GM23338 (cell line): Measurements from ENCODE around the gene ME1. TPM values are rescaled to one million over a fixed set of nuclear protein-coding genes. Genes with fewer than 3 reads are reported as not detected.
A peak's percentile ranks its signal among the peaks of the same experiment; 100 is the strongest.

Experiments
- ATAC-seq: fragments of 200-7000 bp; cut with Tn5 transposase; 3 replicates; pipeline ENCODE4 v1.9.1; 2020
- DNase-seq: peaks from one replicate; pipeline ENCODE4 v3.0.0-alpha.2; 2015; ENCODE audit warnings: low spot score
- H2AFZ ChIP-seq: fragments of 200-600 bp; sonication (generic); 2 replicates; pipeline ENCODE4 v1.8.0; 2016; ENCODE audit warnings: antibody characterized with exemption, mild to moderate bottlenecking, moderate library complexity
- H3F3A ChIP-seq: fragments of 200-600 bp; sonication (generic); replicated peaks from 2 replicates; pipeline ENCODE4 v1.8.0; 2017; ENCODE audit warnings: antibody characterized with exemption, mixed run types, low read depth
- H3K27ac ChIP-seq: fragments of 200-600 bp; sonication (generic); 2 replicates; pipeline ENCODE4 v1.6.1; 2016; ENCODE audit warnings: low read depth
- H3K27me3 ChIP-seq: fragments of 200-600 bp; sonication (generic); 2 replicates; pipeline ENCODE4 v1.8.0; 2016; ENCODE audit warnings: mild to moderate bottlenecking, mixed run types, moderate library complexity; ENCODE audit not compliant: insufficient read depth
- H3K36me3 ChIP-seq: fragments of 200-600 bp; sonication (generic); 2 replicates; pipeline ENCODE4 v1.8.0; 2016; ENCODE audit warnings: mild to moderate bottlenecking; ENCODE audit not compliant: insufficient read depth
- H3K4me1 ChIP-seq: fragments of 200-600 bp; sonication (generic); 2 replicates; pipeline ENCODE4 v1.8.0; 2016; ENCODE audit warnings: mild to moderate bottlenecking, moderate library complexity; ENCODE audit not compliant: insufficient read depth
- H3K4me2 ChIP-seq: fragments of 200-600 bp; sonication (generic); 2 replicates; pipeline ENCODE4 v1.7.1; 2017; ENCODE audit warnings: mixed run types
- H3K4me3 ChIP-seq: fragments of 200-600 bp; sonication (generic); 2 replicates; pipeline ENCODE4 v1.6.1; 2016; ENCODE audit warnings: mixed run types
- H3K79me2 ChIP-seq: fragments of 200-600 bp; sonication (generic); replicated peaks from 2 replicates; pipeline ENCODE4 v1.8.0; 2017; ENCODE audit warnings: mild to moderate bottlenecking; ENCODE audit not compliant: insufficient read depth
- H3K9me2 ChIP-seq: fragments of 200-600 bp; sonication (generic); 2 replicates; pipeline ENCODE4 v1.8.0; 2017; ENCODE audit not compliant: insufficient read depth
- H4K20me1 ChIP-seq: fragments of 200-600 bp; sonication (generic); replicated peaks from 2 replicates; pipeline ENCODE4 v1.8.0; 2017; ENCODE audit warnings: mild to moderate bottlenecking; ENCODE audit not compliant: insufficient read depth
- H3K27ac Mint-ChIP-seq: 2 replicates; pipeline ENCODE4 v1.8.0; 2020; ENCODE audit warnings: inconsistent platforms, mild to moderate bottlenecking, moderate library complexity, mixed read lengths
- H3K27me3 Mint-ChIP-seq: 3 replicates; pipeline ENCODE4 v1.8.0; 2022; ENCODE audit warnings: low read depth, mild to moderate bottlenecking, moderate library complexity, mixed read lengths, inconsistent platforms; ENCODE audit not compliant: insufficient read depth, poor library complexity
- H3K36me3 Mint-ChIP-seq: 3 replicates; pipeline ENCODE4 v1.8.0; 2021; ENCODE audit warnings: low read depth, mild to moderate bottlenecking, inconsistent platforms, moderate library complexity, mixed read lengths
- H3K4me1 Mint-ChIP-seq: 3 replicates; pipeline ENCODE4 v1.8.0; 2020; ENCODE audit warnings: mild to moderate bottlenecking, inconsistent platforms, mixed read lengths
- H3K4me3 Mint-ChIP-seq: 3 replicates; pipeline ENCODE4 v1.8.0; 2021; ENCODE audit warnings: moderate library complexity, mild to moderate bottlenecking, inconsistent platforms, mixed read lengths
- H3K9me3 Mint-ChIP-seq: 3 replicates; pipeline ENCODE4 v1.8.0; 2020; ENCODE audit warnings: moderate library complexity, mild to moderate bottlenecking, inconsistent platforms, mixed read lengths
- CREB1 ChIP-seq: fragments of 250-450 bp; sonication (Bioruptor Pico); IDR thresholded peaks from 2 replicates; pipeline ENCODE4 v1.5.0; 2020; ENCODE audit warnings: low read depth, mild to moderate bottlenecking, moderate library complexity
- EZH2 ChIP-seq: fragments of 200-600 bp; sonication (generic); IDR thresholded peaks from one replicate; pipeline ENCODE4 v1.8.0; 2017; ENCODE audit warnings: antibody characterized with exemption, mild to moderate bottlenecking, low read depth; ENCODE audit not compliant: unreplicated experiment
- EZH2phosphoT487 ChIP-seq: fragments of 200-600 bp; sonication (generic); IDR thresholded peaks from one replicate; pipeline ENCODE4 v1.8.1; 2018; ENCODE audit warnings: antibody characterized with exemption; ENCODE audit not compliant: unreplicated experiment
- JUNB ChIP-seq: IDR thresholded peaks from one replicate; pipeline ENCODE4 v1.6.1; 2016; ENCODE audit warnings: antibody characterized with exemption; ENCODE audit not compliant: unreplicated experiment
- NANOG ChIP-seq: IDR thresholded peaks from 2 replicates; pipeline ENCODE4 v1.6.1; 2016; ENCODE audit warnings: antibody characterized with exemption, borderline replicate concordance
- POLR2AphosphoS5 ChIP-seq: IDR thresholded peaks from 2 replicates; pipeline ENCODE4 v1.6.1; 2016; ENCODE audit warnings: antibody characterized with exemption, low read depth
- STAT1 ChIP-seq: IDR thresholded peaks from one replicate; pipeline ENCODE4 v1.6.1; 2016; ENCODE audit warnings: antibody characterized with exemption; ENCODE audit not compliant: unreplicated experiment
- ZNF114 ChIP-seq: fragments of 250-450 bp; sonication (Bioruptor Pico); IDR thresholded peaks from 2 replicates; pipeline ENCODE4 v1.5.0; 2020; ENCODE audit warnings: mild to moderate bottlenecking, moderate library complexity
- ZNF331 ChIP-seq: fragments of 250-450 bp; sonication (Bioruptor Pico); IDR thresholded peaks from 2 replicates; pipeline ENCODE4 v1.5.0; 2020; ENCODE audit warnings: low read depth, mild to moderate bottlenecking, moderate library complexity
- polyA plus RNA-seq: library from polyadenylated mRNA; unstranded; fragments of >200 nt; fragmentation: Nextera tagmentation; extraction: Ambion mirVana; gene quantifications from 2 replicates; pipeline ENCODE4 v1.2.1, GENCODE V29; 2016
- total RNA-seq: library from RNA; depleted of rRNA; stranded (reverse); fragments of >200 nt; shearing (Covaris generic); gene quantifications from 2 replicates; pipeline ENCODE4 v1.2.3, GENCODE V29; 2014
- TF ChIP-seq, protein P1 (sequence below): IDR thresholded peaks from 2 replicates; pipeline ENCODE4 v1.6.1; 2016; ENCODE audit warnings: antibody characterized with exemption
- TF ChIP-seq, protein P2 (sequence below): IDR thresholded peaks from one replicate; pipeline ENCODE4 v1.6.1; 2018; ENCODE audit warnings: antibody characterized with exemption; ENCODE audit not compliant: unreplicated experiment
- TF ChIP-seq, protein P3 (sequence below): fragments of 250-450 bp; sonication (Bioruptor Pico); IDR thresholded peaks from 2 replicates; pipeline ENCODE4 v1.5.0; 2020; ENCODE audit warnings: mild to moderate bottlenecking, moderate library complexity

Gene ME1
- total and polyA plus RNA-seq, 2 experiments from 2014 or later: 6.4 to 8.0 TPM

DNA sequence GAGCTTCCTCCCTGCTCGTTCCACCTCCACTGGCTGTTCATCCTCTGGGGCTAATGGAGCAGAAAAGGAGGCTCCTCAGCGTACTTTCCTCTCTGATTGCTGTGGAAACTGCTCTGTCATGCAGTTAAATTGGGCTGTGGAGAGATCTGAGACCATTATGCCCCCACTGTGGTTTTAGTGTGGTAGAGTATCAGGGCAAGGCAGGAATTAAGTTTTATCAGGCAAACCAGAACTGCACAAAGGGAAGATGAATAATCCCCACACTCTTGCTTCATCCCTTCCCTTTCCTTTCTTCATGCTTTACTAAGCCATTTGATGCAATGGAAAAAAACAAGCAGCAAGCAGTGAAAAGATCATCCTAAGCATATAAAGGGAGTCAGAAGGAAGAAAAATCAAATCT, 11.9 kb upstream of the ME1 start (continued):
- TF ChIP-seq, protein P1, sequence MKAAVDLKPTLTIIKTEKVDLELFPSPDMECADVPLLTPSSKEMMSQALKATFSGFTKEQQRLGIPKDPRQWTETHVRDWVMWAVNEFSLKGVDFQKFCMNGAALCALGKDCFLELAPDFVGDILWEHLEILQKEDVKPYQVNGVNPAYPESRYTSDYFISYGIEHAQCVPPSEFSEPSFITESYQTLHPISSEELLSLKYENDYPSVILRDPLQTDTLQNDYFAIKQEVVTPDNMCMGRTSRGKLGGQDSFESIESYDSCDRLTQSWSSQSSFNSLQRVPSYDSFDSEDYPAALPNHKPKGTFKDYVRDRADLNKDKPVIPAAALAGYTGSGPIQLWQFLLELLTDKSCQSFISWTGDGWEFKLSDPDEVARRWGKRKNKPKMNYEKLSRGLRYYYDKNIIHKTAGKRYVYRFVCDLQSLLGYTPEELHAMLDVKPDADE: no peak
- TF ChIP-seq EZH2phosphoT487: no peak
- no peak for TF ChIP-seq ZNF331 (CRISPR knock-in tag)
- TF ChIP-seq POLR2AphosphoS5: no peak
- TF ChIP-seq ZNF114 (CRISPR knock-in tag): no peak
- no peak for TF ChIP-seq STAT1
- no peak for TF ChIP-seq JUNB

DNA sequence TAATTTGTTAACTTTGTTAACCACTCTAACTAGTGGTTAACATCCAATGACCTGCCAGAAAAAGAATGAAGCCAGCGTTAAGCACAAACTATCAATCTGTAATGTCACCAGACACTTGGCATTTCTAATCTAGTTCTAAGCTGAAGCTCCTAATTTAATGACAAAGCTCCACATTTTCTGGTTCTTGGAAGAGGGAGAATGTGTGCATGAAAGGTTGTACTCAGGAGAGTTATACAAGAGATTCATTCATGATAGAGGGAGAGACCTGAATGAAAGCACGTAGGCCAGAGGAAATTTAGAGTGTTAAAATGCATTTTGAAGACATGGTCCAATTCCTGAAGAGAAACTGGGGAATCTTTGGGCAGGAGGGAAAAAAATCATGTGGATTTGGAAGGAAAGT, 8.3 kb upstream of the ME1 start:
- ATAC-seq: no peak
- TF ChIP-seq NANOG: no peak
- no peak for TF ChIP-seq EZH2phosphoT487
- TF ChIP-seq POLR2AphosphoS5: no peak
- TF ChIP-seq JUNB: no peak
- no peak for TF ChIP-seq CREB1 (CRISPR knock-in tag)
- TF ChIP-seq, protein P2, sequence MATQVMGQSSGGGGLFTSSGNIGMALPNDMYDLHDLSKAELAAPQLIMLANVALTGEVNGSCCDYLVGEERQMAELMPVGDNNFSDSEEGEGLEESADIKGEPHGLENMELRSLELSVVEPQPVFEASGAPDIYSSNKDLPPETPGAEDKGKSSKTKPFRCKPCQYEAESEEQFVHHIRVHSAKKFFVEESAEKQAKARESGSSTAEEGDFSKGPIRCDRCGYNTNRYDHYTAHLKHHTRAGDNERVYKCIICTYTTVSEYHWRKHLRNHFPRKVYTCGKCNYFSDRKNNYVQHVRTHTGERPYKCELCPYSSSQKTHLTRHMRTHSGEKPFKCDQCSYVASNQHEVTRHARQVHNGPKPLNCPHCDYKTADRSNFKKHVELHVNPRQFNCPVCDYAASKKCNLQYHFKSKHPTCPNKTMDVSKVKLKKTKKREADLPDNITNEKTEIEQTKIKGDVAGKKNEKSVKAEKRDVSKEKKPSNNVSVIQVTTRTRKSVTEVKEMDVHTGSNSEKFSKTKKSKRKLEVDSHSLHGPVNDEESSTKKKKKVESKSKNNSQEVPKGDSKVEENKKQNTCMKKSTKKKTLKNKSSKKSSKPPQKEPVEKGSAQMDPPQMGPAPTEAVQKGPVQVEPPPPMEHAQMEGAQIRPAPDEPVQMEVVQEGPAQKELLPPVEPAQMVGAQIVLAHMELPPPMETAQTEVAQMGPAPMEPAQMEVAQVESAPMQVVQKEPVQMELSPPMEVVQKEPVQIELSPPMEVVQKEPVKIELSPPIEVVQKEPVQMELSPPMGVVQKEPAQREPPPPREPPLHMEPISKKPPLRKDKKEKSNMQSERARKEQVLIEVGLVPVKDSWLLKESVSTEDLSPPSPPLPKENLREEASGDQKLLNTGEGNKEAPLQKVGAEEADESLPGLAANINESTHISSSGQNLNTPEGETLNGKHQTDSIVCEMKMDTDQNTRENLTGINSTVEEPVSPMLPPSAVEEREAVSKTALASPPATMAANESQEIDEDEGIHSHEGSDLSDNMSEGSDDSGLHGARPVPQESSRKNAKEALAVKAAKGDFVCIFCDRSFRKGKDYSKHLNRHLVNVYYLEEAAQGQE: no peak
- no peak for TF ChIP-seq STAT1
- TF ChIP-seq, protein P3, sequence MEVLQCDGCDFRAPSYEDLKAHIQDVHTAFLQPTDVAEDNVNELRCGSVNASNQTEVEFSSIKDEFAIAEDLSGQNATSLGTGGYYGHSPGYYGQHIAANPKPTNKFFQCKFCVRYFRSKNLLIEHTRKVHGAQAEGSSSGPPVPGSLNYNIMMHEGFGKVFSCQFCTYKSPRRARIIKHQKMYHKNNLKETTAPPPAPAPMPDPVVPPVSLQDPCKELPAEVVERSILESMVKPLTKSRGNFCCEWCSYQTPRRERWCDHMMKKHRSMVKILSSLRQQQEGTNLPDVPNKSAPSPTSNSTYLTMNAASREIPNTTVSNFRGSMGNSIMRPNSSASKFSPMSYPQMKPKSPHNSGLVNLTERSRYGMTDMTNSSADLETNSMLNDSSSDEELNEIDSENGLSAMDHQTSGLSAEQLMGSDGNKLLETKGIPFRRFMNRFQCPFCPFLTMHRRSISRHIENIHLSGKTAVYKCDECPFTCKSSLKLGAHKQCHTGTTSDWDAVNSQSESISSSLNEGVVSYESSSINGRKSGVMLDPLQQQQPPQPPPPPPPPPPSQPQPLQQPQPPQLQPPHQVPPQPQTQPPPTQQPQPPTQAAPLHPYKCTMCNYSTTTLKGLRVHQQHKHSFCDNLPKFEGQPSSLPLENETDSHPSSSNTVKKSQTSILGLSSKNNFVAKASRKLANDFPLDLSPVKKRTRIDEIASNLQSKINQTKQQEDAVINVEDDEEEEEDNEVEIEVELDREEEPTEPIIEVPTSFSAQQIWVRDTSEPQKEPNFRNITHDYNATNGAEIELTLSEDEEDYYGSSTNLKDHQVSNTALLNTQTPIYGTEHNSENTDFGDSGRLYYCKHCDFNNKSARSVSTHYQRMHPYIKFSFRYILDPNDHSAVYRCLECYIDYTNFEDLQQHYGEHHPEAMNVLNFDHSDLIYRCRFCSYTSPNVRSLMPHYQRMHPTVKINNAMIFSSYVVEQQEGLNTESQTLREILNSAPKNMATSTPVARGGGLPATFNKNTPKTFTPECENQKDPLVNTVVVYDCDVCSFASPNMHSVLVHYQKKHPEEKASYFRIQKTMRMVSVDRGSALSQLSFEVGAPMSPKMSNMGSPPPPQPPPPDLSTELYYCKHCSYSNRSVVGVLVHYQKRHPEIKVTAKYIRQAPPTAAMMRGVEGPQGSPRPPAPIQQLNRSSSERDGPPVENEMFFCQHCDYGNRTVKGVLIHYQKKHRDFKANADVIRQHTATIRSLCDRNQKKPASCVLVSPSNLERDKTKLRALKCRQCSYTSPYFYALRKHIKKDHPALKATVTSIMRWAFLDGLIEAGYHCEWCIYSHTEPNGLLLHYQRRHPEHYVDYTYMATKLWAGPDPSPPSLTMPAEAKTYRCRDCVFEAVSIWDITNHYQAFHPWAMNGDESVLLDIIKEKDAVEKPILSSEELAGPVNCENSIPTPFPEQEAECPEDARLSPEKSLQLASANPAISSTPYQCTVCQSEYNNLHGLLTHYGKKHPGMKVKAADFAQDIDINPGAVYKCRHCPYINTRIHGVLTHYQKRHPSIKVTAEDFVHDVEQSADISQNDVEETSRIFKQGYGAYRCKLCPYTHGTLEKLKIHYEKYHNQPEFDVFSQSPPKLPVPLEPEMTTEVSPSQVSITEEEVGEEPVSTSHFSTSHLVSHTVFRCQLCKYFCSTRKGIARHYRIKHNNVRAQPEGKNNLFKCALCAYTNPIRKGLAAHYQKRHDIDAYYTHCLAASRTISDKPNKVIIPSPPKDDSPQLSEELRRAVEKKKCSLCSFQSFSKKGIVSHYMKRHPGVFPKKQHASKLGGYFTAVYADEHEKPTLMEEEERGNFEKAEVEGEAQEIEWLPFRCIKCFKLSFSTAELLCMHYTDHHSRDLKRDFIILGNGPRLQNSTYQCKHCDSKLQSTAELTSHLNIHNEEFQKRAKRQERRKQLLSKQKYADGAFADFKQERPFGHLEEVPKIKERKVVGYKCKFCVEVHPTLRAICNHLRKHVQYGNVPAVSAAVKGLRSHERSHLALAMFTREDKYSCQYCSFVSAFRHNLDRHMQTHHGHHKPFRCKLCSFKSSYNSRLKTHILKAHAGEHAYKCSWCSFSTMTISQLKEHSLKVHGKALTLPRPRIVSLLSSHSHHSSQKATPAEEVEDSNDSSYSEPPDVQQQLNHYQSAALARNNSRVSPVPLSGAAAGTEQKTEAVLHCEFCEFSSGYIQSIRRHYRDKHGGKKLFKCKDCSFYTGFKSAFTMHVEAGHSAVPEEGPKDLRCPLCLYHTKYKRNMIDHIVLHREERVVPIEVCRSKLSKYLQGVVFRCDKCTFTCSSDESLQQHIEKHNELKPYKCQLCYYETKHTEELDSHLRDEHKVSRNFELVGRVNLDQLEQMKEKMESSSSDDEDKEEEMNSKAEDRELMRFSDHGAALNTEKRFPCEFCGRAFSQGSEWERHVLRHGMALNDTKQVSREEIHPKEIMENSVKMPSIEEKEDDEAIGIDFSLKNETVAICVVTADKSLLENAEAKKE (CRISPR knock-in tag): no peak
- TF ChIP-seq EZH2: no peak
- TF ChIP-seq ZNF114 (CRISPR knock-in tag): no peak
- TF ChIP-seq, protein P1: no peak
- no peak for TF ChIP-seq ZNF331 (CRISPR knock-in tag)

More for the DNA sequence above, 8.3 kb upstream of the ME1 start:
- Histone ChIP-seq H3K4me3 (no peak overlapping the region), H3K79me2 (no peaks in the 10 kb centered on the region), H2AFZ (0 out of 2 replicates have a peak overlapping the region, but pooled peaks have one; percentile 38), H3K4me2 (no peak overlapping the region), H3K4me1 (peaks cover 6% of the 10 kb centered on the region; the same call in 1 of the 2 replicates), H3F3A (no peaks in the 10 kb centered on the region), H3K36me3 (no peaks in the 10 kb centered on the region), H4K20me1 (no peaks in the 10 kb centered on the region), H3K9me2 (peaks cover 4% of the 10 kb centered on the region; the same call in 1 of the 2 replicates), H3K27me3 (no peaks in the 10 kb centered on the region), H3K27ac (no peak overlapping the region)
- Mint-ChIP-seq H3K9me3 (no peaks in the 10 kb centered on the region), H3K27ac (no peak overlapping the region), H3K36me3 (no peaks in the 10 kb centered on the region), H3K27me3 (peaks cover 2% of the 10 kb centered on the region), H3K4me1 (peaks cover 13% of the 10 kb centered on the region; the same call in 2 of the 3 replicates), H3K4me3 (no peak overlapping the region)
- DNase-seq: no peak
